Measurements from ENCODE around the gene SPON2.
A peak's percentile ranks its signal among the peaks of the same experiment; 100 is the strongest.

Gene SPON2

DNA sequence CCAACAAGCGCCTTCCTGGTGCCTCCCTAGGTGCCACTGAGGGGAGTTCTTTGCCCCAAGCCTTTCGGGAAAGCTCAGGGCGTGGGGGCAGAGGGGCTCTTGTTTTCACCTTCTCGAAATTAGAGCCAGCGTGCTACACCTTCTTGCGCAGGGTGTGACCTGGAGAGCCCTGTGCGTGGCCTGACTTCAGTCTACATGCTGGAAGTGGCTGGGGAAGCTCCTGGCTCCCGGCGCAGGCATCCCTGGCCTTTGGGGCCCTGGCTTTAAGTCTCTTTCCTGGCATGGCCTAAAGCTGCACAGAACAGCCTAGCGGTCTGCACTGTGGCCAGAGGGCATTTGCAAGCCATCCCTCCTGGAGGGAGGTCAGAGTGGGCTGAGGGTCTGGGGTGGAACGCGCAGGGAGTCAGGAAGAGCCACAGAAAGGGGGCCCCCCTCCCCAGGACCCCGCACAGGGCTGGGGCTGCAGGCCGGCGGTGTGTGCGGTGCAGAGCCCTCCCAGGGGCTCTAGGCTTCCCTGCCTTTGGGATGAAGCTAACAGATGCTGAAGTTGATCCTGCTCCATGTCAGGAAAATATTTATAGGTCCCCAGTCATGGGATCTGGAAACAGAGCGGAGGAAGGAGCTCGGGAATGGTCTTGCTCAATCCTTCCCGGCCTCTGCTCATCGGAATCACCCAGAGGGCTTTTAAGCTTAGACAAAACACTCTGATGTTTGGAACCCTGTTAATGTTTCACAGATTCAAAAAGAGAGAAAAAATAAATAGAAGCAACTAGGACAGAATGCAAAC lies 781 bp upstream of the SPON2 start:
- Mint-ChIP-seq H3K4me3 (peak overlapping the region; percentile 23), H3K4me1 (ENCODE audit: low read depth) (peaks cover 10% of the 10 kb centered on the region), H3K27me3 (peaks cover 7% of the 10 kb centered on the region), H3K36me3 (no peaks in the 10 kb centered on the region), H3K27ac (no peak overlapping the region), H3K9me3 (ENCODE audit: low read depth) (no peaks in the 10 kb centered on the region)

DNA sequence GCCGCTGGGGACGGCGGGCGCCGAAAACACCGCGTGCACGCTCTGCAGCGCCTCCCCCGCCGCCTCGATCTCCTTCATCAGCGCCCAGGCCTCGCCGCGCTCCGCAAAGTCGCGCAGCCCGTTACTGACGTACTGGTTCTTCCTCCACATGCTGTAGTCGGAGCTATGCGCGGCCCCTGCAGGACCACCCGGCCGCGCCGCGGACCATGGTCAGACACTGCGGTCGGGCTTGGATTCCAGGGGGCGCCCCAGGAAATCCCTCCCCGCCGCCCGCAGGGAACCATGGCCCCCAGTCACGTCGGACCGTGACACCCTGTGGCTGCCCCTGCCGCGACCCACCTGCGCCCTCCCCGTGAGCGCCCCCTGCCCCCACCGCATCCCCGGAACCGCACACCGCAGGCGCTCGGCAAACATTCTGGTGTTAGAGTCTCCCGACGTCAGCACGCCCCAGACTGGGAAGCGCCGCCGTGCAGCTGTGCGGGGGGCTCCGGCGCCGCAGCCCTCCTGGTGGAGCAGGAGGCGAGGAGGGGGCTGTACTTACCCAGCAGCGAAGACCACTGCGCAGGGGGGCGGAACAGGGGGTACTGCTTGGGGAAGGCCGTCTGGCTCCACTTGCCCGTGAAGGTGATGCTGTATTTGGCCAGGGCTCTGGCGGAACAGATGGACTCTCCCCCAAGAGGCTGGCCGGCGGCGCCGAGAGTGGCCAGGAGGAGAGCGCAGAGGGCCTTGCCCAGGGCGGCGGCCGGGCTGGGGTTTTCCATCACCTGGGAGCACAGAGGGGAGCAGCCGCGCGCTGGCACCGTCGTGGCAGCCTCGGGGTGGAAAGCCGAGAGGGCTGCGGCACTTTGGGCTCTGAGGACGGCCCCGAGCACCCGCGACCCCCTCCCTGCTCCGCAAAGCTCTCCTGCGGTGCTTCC lies 814 bp downstream of the SPON2 start:
- peaks cover 7% of the 10 kb centered on the region for H3K27me3 Mint-ChIP-seq
- no peaks in the 10 kb centered on the region for H3K36me3 Mint-ChIP-seq
- H3K4me3 Mint-ChIP-seq, result peak overlapping the region; percentile 57
- H3K9me3 Mint-ChIP-seq (ENCODE audit: low read depth), result no peaks in the 10 kb centered on the region
- peaks cover 19% of the 10 kb centered on the region for H3K4me1 Mint-ChIP-seq (ENCODE audit: low read depth)
- H3K27ac Mint-ChIP-seq, result no peak overlapping the region

DNA sequence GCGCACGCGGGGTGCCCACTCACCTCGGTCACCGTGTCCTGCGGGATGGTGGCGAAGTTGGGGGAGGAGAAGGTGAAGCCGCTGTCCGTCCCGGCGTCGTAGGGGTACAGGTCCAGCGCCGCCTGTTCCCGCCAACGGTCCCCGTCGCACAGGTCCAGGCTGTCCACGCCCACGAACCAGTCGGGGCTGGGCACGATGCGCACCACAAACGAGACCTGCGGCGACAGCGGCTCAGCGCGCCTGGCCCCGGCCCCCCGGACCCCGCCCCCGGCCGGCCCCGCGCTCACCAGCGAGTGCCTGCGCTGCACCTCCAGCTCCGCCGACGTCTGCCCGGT lies 1.4 kb downstream of the SPON2 start:
- Mint-ChIP-seq H3K9me3 (ENCODE audit: low read depth) (no peaks in the 10 kb centered on the region), H3K4me3 (no peak overlapping the region), H3K36me3 (no peaks in the 10 kb centered on the region), H3K4me1 (ENCODE audit: low read depth) (peaks cover 19% of the 10 kb centered on the region), H3K27ac (no peak overlapping the region), H3K27me3 (peaks cover 7% of the 10 kb centered on the region)

DNA sequence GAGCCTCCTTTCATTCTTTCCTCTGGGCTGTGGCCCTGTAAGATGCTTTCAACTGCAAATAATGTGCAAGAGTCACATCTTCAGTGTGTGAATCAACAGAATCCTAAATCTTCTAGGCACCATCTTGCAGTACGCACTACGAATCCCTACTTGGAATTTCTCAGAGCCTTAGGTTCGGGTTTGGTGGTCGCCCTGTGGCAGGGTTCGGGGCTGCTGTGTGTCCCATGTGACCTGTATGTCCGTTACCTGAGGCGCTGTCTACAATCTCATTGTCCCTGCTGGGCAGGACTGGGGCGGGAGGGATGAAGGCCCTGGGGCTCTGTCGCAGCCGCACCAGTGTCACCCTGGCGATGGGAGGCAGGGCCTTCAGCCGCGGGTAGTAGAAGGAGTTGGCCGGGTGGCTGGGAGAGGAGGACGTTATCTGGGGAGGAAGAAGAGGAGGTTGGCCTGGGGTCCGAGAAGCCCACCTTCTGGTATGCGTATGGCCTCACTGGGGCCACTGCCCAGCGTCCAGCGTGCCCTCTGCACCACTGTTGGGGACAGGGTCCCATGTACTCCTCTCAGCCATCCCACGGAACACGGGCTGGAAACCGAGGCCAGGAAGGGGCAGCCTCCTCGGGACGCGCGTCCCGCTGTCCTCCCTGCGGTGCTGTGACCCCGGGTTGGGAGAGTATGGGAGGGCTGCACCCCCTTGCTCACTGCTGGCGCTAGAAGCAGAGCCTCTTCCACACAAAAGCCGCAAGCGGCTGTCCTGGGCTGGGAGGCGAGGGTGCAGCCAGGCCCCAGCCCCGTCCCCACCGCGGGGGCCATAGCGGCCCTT lies 2.0 kb downstream of the SPON2 start:
- Mint-ChIP-seq H3K4me1 (ENCODE audit: low read depth) (peaks cover 19% of the 10 kb centered on the region), H3K4me3 (peak overlapping the region; percentile 20), H3K27ac (no peak overlapping the region), H3K36me3 (no peaks in the 10 kb centered on the region), H3K27me3 (peaks cover 7% of the 10 kb centered on the region), H3K9me3 (ENCODE audit: low read depth) (no peaks in the 10 kb centered on the region)

DNA sequence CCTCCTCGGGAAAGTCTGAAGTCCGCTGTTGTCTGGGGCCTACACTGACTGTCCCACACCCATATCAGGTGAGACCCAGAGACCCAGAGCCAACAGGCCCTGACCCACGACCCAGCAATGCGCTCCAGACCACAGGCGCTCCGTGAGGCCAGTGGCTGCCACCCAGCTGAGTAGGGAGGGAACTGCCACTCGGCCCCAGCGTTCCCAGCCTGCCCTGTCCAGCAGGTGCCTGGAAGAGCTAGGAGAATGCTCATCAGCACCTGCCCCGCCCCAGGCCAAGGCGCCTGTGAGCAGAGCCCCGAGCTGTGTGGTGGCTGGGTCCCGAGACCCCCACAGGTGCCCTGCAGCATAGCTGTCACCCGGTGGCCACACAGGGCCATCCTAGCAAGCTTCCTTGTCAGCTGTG lies 2.7 kb downstream of the SPON2 start:
- no peak overlapping the region for H3K4me3 Mint-ChIP-seq
- no peak overlapping the region for H3K27ac Mint-ChIP-seq
- no peaks in the 10 kb centered on the region for H3K9me3 Mint-ChIP-seq (ENCODE audit: low read depth)
- peaks cover 7% of the 10 kb centered on the region for H3K27me3 Mint-ChIP-seq
- H3K4me1 Mint-ChIP-seq (ENCODE audit: low read depth), result peaks cover 19% of the 10 kb centered on the region
- H3K36me3 Mint-ChIP-seq, result no peaks in the 10 kb centered on the region

DNA sequence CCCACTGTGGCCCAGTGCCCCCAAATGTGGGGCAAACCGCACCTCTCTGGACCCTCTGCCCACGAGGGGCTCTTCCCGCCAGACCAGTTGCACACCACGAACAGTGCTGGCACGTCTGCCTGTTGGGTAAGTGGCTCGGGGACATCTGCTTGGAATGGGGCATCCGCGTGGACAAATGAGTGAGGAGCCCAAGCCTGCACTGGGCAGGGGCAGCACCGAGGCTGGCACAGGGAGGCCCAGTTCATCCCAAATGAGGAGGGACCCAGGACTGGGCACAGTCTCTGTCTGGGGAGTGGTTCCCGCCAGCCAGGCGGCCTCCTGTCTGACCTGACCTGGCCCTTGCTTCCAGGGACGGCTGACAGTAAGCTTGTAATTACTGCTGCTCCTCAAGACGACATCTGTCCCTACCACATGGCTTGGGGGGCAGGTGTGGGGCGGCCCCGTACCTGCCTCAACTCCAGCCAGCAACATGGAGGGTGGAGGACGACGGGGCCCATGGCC lies 3.2 kb downstream of the SPON2 start:
- peaks cover 19% of the 10 kb centered on the region for H3K4me1 Mint-ChIP-seq (ENCODE audit: low read depth)
- peaks cover 7% of the 10 kb centered on the region for H3K27me3 Mint-ChIP-seq

DNA sequence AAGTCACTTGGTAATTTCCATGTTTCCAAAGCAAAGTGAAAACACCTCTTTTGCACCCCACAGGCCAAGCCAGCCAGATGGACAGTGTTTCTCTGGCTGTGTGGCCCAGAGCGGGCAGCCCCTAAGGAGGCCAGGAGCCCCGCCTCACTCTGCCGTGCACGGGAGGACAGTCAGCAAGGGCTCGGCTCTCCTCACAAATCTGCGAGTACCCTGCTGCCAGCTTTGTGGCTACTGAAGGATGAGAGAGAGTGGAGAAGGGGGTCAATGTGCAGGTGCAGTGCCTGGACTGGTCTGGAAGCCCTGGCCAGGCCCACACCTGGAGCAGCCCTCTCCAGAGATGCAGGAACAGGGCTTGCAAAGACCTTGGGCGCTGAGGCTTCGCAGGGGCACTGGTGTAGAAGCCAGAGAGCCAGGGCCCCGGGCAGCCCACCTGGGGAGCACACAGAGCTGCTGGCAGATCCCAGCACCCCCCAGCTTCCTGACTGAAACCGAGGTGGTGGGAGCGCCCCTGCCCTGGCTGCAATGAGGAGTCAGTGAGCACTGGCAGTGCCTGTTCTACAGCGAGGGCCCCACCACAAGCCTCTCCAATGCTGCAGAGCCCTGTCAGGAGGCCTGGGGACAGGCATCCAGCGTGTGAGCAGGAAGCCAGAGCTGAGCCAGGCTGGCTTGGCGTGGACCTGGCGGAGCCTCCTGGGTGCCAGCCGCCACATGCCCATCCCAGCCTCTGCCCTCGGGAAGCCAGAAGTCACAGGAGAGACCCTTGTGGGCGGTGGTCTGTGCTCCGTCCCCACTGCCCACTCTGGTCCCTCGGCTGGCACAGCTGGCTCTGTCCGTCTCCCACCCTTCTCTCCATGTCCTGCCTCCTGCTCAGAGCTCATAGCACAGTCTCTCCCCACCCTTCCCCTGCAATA lies 3.9 kb downstream of the SPON2 start:
- H3K9me3 Mint-ChIP-seq (ENCODE audit: low read depth), result no peaks in the 10 kb centered on the region
- peak overlapping the region; percentile 22 for H3K27ac Mint-ChIP-seq
- peaks cover 7% of the 10 kb centered on the region for H3K27me3 Mint-ChIP-seq
- H3K4me1 Mint-ChIP-seq (ENCODE audit: low read depth), result peaks cover 20% of the 10 kb centered on the region
- H3K36me3 Mint-ChIP-seq, result no peaks in the 10 kb centered on the region
- peak overlapping the region; percentile 83 for H3K4me3 Mint-ChIP-seq

More for the DNA sequence above, 3.2 kb downstream of the SPON2 start:
- H3K36me3 Mint-ChIP-seq, result no peaks in the 10 kb centered on the region
- peak overlapping the region; percentile 44 for H3K4me3 Mint-ChIP-seq
- no peaks in the 10 kb centered on the region for H3K9me3 Mint-ChIP-seq (ENCODE audit: low read depth)
- H3K27ac Mint-ChIP-seq, result no peak overlapping the region

DNA sequence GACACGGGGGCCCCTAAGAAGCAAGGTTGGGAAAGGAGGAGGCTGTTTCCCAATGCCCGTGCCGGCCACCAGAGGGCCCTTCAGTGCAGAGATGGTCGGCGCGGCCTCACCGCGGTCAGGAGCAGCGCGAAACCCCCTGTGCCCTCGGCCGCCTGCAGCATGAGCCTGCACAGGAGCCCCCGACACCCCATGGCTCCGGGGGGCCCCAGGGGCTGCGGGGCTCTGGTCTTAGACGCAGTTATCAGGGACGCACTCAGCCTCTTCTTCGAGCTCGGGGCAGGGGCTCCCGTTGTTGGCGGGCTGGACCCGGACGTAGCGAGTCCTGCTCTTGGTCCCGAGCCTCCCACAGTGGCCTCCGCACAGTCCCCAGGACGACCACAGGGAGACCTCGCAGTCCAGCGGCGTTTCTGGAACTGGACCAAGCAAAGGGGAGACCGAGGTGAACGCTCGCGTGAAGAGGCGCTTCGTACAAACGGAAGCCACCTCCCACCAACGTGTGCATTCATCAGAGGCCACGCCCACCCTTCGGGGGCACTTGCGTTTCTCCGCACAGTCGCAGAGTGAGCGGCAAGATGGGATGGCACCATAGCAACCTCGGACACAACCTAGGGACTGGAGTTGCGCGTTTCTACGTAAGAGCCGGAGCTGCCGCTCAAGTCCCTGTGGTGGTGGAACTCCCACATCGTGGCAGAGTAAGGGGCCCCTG lies 5.0 kb downstream of the SPON2 start:
- H3K27ac Mint-ChIP-seq, result peak overlapping the region; percentile 84

DNA sequence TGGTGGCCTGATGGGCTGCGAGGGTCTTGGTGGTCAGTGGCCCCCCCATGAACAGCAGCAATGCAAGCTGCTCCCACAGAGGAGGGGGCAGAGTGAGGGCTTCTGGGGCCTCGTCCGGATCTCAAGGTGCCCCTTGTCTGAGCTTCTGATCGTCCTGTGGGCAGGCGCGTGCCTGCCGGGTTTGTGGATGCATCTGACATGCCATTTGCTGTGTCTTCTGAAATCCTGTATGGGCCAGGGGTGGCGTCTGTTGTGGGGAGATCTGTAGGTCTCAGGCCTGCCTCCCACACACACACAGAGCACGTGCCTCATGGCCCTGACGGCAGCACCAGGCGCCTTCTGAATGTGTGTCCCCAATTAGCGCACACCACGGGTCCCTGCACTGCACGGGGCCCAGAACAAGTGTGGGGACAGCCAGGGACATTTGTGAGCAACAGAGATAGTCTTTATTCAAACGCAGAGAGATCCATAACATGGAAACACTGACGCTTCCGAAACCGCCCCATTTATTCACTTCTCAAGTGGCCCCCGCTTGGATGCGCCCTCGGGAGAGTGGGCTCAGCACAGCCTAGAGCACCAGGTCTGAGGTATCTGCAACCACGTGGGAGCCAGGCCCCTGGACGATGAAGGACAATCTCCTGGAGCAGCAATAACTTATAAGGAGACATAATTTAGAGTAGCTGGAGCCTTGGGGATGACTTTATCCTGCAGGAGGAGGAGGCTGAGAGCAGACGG lies 5.7 kb downstream of the SPON2 start:
- H3K4me1 Mint-ChIP-seq (ENCODE audit: low read depth), result peaks cover 22% of the 10 kb centered on the region
- peak overlapping the region; percentile 84 for H3K27ac Mint-ChIP-seq
- H3K4me3 Mint-ChIP-seq, result peak overlapping the region; percentile 83
- H3K36me3 Mint-ChIP-seq, result no peaks in the 10 kb centered on the region
- H3K27me3 Mint-ChIP-seq, result peaks cover 7% of the 10 kb centered on the region
- H3K9me3 Mint-ChIP-seq (ENCODE audit: low read depth), result no peaks in the 10 kb centered on the region

More for the DNA sequence above, 5.0 kb downstream of the SPON2 start:
- H3K36me3 Mint-ChIP-seq, result no peaks in the 10 kb centered on the region
- peaks cover 22% of the 10 kb centered on the region for H3K4me1 Mint-ChIP-seq (ENCODE audit: low read depth)
- H3K4me3 Mint-ChIP-seq, result peak overlapping the region; percentile 83
- no peaks in the 10 kb centered on the region for H3K9me3 Mint-ChIP-seq (ENCODE audit: low read depth)
- H3K27me3 Mint-ChIP-seq, result peaks cover 7% of the 10 kb centered on the region

DNA sequence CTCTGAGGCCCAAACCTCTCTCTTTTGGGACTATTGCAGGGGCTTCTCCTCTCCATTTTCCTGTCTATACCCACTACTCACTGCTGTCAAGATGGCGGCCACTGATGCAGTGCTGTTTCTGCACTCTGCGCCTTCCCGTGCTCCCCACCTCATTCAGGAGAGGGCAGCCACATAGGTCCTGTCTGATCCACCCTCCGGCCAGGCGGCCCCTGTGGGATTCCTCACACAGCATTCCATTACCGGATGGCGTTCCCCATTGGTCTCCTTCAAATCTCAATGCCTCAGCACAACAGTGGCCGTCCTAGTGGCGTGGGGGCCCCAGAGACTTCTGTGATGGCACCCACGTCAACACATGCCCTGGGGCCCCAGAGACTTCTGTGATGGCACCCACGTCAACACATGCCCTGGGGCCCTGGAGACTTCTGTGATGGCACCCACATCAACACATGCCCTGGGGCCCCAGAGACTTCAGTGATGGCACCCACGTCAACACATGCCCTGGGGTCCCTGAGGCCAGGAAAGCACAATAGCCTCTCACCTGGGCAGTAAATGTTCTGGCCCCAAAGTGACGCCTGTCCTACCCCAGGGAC lies 7.3 kb downstream of the SPON2 start:
- H3K27ac Mint-ChIP-seq, result no peak overlapping the region
- H3K9me3 Mint-ChIP-seq (ENCODE audit: low read depth), result no peaks in the 10 kb centered on the region
- no peak overlapping the region for H3K4me3 Mint-ChIP-seq

DNA sequence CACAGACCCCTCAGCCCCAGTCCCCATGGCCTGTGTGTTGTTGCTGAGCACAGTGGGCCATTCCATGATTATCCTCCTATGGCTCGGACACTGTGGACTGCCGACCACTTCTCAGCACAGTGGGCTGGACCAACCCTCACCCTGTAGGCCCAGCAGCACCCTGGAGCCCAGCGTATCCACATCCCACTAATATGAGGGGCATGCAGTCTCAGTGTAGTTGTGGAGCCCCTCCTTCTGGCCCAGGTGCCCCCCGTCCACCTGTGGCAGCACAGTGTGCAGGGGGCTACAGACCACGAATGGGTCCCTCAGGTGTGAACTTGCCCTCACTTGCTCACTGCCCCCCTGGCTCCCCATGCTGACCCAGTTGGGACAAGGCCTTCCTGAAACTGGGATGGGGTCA lies 7.9 kb downstream of the SPON2 start:
- Mint-ChIP-seq H3K9me3 (ENCODE audit: low read depth) (no peaks in the 10 kb centered on the region), H3K4me3 (no peak overlapping the region), H3K27ac (no peak overlapping the region), H3K27me3 (peaks cover 3% of the 10 kb centered on the region), H3K4me1 (ENCODE audit: low read depth) (peaks cover 17% of the 10 kb centered on the region), H3K36me3 (no peaks in the 10 kb centered on the region)

More for the DNA sequence above, 7.3 kb downstream of the SPON2 start:
- Mint-ChIP-seq H3K27me3 (peaks cover 3% of the 10 kb centered on the region), H3K36me3 (no peaks in the 10 kb centered on the region), H3K4me1 (ENCODE audit: low read depth) (peaks cover 17% of the 10 kb centered on the region)

DNA sequence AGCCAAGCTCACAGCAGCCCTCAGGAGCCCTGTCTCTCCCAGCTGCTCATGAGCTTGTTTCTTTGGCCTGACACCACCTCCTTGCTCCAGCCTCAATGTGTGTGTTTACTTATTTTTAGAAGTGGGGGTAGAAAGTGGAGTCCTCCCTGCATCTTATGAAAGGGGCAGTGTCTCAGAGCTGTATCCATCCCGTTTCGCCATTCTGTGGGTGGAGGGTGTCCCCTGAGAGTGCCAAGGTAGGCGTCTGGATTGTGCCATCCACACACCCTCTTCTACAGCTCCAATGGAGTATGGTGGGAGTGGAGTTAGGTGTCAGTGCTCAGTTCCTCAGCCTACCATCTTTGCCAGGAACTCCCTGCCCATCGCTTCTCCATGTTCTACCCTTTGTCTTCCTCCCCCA lies 8.3 kb downstream of the SPON2 start:
- Mint-ChIP-seq H3K27ac (no peak overlapping the region), H3K9me3 (ENCODE audit: low read depth) (no peaks in the 10 kb centered on the region), H3K27me3 (peaks cover 2% of the 10 kb centered on the region)

More for the DNA sequence above, 8.3 kb downstream of the SPON2 start:
- no peak overlapping the region for H3K4me3 Mint-ChIP-seq
- H3K4me1 Mint-ChIP-seq (ENCODE audit: low read depth), result peaks cover 17% of the 10 kb centered on the region
- H3K36me3 Mint-ChIP-seq, result peaks cover 2% of the 10 kb centered on the region
